ENCODE data around the gene MESD.

MESD gene

DNA sequence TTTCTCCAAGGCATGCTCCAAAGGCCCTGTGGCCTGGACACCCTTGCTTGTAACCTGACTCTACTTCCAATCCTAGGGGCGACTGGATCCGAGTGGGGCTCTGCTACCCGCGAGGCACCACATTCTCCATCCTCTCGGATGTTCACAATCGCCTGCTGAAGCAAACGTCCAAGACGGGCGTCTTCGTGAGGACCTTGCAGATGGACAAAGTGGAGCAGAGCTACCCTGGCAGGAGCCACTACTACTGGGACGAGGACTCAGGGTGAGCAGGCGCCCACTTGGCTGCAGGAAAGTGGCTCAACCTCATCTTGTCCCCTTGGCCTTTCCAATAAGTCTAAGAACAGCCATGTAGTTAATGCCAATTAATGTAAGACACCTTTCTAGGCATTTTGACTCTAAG is 51.9 kb downstream of the MESD start:
- no peak for DNase-seq (ENCODE audit: low spot score)

DNA sequence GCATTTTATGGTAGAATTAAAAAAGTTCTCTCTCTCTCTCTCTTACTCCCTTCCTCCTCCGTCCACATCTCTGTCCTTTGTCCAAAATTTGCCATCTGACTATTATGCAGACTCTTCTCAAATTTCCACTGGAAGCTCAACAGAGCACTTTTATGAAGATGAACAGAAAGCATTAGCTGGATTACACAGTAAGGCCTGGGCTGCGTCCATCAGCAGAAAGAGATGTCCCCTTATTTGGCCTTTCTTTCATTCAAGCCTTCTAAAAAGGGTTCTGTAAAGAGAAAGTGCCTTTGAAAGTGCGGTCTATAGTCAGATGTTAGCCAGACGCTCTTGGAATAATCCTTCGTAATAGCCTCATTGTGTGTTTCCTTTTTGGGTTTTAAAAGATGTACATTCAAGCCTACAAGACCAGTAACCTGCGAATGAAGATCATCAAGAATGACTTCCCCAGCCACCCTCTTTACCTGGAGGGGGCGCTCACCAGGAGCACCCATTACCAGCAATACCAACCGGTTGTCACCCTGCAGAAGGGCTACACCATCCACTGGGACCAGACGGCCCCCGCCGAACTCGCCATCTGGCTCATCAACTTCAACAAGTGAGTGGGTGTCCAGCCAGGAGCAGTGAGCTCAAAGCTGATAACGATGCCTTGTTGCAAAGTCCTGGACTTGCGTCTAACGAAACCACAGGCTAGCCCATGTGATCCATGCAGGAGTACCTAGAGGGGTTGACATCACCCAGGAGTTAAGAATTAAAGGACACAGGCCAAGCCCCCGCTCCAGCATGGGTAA is 53.1 kb downstream of the MESD start:
- no peak for DNase-seq (ENCODE audit: low spot score)

DNA sequence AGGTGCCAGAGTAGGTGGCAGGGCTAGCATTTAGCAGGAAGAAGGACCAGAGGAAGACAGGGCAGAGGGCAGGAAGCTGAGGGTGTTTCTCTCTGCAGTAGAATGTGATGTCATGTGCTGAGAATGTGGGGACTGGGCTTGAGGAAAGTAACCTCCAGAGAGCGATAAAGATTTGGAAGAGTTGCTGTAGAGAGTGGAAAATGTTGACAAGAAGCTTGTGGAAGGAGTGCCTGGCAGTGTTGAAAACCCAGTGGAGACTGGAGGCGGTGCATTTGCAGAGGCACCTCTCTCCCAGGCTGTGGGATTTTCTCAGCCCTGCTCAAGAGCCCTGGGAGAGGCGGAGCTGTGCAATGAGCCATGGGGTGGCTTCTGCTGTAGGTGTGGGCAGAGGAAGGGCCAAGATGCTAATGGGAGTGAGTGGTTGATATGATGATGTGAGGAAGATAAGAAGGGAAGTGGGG is 54.8 kb downstream of the MESD start:
- DNase-seq (ENCODE audit: low spot score) = peak; percentile 61

DNA sequence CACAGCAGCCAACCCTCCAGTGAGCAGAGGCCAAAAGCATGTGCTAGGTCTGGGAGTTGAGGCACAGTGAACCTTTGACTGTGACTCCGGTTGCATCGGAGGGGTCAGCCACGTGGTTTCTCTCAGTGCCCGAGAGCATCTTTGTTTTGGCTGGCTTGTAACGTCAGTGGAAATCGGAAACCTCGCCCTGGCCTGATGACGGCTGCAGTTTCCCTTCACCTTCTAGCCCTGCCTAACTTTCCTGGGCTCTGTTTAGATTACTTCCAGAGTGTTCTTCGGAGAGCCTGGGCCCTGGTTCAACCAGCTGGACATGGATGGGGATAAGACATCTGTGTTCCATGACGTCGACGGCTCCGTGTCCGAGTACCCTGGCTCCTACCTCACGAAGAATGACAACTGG is 56.6 kb downstream of the MESD start:
- no peak for DNase-seq (ENCODE audit: low spot score)

DNA sequence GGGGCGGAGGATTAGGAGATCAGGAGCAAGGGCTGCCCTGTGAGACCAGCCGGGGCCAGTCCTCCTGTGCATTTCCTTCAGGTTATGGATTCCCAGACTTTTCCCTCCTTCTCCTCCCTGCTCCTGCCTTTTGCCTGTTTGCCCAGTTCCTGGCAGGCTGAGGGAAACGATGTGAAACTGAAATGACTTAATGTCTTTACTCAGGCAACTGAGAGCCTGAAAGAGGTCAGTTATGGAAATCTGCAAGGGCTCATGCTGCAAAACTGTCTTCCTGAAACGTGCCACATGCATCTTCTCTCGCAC is 57.2 kb downstream of the MESD start:
- DNase-seq (ENCODE audit: low spot score) = no peak

DNA sequence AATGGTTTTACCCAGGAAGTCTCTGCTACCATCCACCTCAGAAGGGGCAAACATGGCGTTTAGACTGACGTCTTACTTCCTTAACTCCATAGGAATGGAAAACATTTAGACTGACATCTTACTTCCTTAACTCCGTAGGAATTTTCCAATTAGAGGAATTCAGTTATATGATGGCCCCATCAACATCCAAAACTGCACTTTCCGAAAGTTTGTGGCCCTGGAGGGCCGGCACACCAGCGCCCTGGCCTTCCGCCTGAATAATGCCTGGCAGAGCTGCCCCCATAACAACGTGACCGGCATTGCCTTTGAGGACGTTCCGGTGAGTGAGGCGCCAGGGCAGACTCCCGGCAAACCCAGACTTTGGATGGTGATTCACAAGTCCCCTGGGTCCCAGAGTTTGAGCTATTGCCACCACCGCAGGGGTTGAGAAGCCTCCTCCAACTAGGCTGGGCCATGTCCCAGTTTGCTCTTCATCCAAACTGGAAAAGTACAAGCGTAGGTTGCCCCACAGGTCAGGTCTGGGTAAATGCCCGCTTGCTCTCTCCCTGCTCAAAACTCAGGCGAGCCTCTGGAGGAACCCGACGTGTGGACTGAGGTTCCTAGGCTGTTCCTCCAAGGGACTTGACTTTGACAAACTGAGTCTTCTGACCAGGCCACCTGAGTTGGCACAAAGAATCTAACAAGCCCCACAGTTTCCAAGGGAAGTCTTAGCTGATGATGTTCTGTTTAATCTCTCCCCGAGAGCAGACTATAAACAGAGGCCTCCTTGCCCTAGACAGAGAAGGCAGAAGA is 57.7 kb downstream of the MESD start:
- no peak for DNase-seq (ENCODE audit: low spot score)

DNA sequence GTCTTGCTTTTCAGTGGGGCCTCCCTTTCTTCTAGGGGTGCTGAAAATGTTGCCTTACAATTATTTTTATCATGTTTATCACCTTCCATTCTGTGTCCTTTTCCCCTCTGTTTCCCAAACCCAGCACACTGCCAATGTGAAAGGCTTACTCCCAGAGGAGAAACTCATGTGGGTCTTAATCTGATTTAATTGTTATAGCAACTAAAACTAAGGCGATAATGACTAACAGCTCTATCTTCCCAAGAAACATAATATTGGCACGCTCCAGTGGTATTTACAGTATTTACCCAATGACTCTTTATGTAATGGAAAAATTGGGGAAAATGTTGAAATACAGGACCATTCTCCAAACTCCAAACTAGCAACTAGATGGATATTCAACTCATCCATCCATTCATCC is 58.4 kb downstream of the MESD start:
- DNase-seq (ENCODE audit: low spot score) = no peak

DNA sequence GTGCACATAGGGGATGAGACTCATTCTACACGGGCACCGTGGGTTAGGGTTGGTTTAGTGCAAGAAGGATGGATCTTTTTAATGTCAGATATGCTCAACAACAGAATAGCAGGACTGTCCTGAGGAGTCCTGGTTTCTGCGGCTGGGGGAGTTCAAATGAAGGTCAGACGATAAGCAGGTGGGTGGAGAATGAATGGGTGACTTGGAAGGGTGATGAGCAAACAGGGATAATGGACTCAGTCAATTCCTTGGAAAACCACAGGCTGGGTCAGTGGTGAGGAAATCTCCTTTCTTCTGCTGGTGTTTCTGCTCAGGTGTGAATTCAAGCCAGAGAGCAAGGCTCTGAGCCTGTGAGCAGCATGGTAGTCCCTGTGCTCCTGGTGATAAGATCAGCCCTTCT is 59.9 kb downstream of the MESD start:
- DNase-seq (ENCODE audit: low spot score) = no peak

DNA sequence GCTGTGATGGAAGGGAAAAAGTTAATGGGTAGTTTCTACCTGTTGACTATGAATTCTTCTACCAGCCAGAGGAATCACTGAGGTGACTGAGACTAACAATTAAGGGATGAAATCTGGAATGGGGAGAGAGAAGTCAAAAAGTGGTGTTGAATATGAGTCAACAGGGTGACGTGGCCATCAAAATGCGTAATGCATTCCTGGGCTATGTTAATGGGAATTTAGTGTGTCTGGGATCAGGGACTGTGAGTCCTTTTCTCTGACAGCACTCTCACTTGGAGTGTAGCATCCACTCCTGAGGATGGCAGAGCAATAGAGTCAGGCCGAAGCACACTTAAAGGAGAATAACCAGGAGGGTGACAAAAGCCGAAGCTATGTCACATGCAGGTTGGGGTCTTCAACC is 60.4 kb downstream of the MESD start:
- DNase-seq (ENCODE audit: low spot score) = peak; percentile 86

DNA sequence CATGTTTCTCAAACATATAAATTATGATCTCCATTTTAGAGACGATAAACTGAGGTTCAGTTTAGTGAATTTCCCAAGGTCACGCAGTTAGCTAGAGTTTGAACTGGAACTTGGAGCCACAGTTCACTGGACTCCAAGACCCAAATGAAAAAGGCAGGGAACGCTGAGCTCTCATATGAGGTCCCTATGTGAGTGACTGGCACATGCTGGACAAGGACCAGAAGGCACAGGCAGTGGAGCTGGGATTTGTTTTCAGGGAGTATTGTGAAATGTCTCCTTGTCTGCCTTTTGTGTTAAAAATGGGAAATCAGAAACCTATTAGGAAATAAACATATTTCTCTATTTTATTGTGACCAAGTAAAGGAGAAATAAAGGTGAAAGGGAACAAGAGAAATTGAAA is 63.5 kb downstream of the MESD start:
- no peak for DNase-seq (ENCODE audit: low spot score)

DNA sequence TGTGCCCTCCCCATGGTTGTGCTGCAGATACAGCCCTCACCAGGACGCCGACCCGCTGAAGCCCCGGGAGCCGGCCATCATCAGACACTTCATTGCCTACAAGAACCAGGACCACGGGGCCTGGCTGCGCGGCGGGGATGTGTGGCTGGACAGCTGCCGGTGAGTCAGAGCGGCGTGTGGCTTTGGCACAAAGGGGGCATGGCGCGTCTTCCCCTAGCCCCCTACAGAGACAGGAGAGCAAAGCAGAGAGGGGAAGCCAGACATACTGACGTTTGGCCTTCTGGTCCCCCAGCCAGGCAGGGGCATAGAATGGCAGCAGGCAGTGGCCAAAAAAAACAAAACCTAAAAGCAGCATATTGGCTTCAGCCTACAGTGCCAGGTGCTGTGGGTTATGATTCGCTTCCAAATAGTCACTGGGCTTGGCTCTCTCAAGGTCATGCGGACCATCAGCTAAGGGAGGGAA is 64.0 kb downstream of the MESD start:
- no peak for DNase-seq (ENCODE audit: low spot score)

DNA sequence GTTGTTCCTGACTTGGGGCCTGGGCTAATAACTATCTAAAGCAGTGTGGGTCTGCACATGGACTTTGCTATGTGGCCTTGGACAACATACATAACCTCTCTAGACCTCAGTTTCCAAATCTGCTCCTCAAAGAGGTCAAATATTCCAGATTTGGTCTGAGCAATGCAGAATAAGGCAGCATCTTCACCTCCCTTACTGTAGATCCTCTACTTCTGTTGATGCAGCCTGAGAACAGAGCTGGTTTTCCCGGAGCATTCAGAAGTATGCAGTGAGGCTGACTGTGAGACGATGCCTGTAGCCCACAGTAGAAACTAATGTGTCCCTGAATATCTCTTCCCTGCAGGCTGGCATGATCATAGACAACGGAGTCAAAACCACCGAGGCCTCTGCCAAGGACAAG is 65.3 kb downstream of the MESD start:
- DNase-seq (ENCODE audit: low spot score) = no peak

DNA sequence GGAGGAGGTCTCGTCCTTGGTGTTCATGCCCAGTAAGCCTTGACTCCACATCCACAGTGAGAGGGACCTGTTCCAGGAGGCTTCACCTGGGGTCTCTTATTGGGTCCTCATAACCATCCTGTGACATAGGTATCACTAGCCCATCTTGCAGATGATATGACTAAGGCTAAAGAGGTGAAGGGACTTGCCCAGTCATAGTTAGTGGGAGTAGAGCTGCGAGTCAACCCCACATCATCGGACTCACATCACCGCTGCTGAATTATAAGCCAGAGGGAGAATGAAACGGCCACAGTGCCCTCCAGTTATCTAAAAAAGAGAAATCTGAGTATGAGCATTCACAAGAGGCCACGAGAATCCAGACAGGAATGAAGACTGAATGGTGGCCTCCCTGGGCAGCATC is 66.0 kb downstream of the MESD start:
- no peak for DNase-seq (ENCODE audit: low spot score)

DNA sequence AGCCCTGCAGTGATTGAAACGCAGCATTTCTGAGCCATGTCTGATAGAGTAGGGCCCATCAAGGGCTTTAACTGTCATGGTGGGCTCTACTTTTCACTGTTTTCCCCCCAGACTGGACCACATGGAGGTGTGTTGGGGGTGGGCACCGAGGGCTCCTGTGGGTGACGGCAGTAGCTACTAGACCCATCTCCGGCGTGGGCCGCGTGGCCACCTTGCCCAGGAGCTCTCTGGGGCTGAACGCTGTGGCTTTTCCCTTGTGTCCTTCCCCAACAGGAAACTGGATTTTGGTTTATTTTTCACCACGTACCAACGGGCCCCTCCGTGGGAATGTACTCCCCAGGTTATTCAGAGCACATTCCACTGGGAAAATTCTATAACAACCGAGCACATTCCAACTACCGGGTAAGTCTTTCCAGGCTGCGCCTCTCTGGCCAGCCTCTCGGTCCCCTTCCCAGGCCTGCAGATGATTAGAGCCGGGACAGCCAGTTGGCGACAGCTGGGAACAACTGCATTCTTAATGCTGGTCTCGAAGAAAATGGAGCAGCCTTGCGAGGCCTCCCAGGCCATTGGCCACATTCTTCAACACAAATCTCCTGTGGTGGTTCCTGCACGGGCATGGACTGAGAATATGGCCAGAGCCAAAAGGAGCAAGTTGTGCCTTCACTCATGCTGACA is 67.7 kb downstream of the MESD start:
- DNase-seq (ENCODE audit: low spot score) = no peak

DNA sequence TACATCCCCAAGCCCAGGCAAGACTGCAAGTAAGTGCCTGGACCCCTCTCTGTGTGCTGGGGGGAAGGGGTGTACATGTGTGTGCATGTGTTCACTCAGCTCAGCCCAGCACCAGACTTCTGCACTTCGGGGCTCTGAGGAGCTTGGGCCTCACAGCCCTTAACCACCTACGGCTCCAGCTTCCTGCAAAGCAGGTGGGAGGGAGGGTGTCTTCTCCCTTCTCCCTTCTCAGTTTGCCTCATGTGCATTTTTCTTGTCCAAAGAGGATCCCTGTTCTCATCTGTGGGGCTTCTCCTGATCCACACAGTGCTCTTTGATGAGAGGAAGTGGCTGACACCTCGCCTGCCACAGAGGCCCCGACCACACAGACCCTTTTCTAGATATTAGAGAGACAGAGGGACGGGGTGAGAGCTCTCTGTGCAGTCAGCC is 69.3 kb downstream of the MESD start:
- no peak for DNase-seq (ENCODE audit: low spot score)

DNA sequence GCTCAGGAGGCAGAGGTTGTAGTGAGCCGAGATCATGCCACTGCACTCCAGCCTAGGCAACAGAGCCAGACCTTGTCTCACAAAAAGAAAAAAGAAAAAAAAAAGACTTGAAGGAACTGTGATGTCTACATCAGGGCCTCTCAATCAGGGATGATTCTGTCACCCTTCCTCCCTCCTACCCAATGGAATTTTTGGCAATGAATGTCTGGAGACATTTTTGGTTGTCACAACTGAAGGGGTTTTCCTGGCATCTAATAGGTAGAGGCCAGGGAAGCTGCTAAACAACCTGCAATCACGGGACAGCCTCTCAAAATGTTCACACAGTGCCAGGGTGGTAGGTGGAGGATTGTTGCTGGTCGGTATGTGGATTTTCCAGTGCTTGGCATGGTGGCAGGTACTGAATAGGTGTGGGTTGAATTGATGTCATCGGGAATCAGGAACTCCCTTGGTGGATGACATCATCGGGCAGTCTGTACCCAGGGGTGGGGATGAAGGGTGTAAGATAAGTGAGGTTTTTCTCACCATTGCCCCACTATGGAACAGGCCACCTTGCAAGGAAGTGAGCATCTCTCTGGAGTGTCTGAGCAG is 71.3 kb downstream of the MESD start:
- no peak for DNase-seq (ENCODE audit: low spot score)

DNA sequence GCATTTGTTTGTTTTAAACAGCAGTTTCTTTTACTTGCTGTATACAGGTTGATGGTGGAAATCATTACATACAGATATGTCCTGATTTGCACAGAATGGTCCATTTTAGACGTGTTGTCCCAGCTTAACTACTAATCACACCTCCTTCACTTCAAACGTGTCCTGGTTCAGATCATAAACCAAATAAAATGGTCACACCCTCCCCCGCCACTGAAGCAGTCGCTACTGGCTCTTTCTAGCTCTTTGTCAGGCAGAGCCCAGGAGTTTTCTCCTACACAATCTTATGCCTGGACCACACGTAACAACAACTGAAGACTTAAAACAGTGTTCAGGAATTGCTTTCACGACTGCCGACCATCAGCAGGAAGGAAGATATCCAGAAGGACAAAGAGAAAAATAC is 73.6 kb downstream of the MESD start:
- no peak for DNase-seq (ENCODE audit: low spot score)

DNA sequence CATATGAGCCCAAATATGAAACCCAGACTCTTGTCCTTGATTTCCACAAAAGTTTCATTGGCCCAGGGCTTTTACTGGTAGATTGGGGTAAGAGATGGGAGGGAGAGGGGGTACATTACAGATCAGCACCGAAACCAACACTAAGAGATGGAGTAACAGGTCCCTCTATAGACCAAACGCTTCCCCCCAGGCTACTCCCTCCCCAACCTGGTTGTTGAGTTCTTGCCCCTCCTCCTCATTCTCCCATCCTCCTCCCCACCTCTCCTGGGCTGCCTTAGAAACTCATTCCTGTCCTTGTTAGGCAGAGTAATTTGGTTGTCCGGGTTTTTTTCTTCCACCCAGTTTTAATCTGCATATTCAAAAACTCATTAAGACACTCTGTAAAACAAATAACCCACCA is 74.1 kb downstream of the MESD start:
- DNase-seq (ENCODE audit: low spot score) = no peak

DNA sequence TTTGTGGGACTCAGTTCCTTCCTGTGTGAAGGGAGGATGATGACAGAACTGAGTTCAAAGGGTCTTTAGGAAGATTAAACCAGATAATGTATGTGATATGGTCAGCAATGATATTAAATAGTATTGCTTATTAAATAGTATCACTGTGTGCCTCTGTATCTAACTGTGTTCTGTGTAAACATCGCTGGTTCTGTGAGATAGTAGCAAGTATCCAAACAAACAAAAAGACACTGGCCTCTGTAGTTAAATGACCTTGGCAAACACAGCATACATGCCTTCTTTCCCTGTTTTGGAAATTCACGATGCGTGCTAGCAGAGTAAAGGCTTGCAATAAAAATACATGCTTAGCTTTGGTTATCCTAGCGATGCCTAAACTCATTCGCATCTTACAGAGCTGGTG is 76.1 kb downstream of the MESD start:
- DNase-seq (ENCODE audit: low spot score) = no peak

DNA sequence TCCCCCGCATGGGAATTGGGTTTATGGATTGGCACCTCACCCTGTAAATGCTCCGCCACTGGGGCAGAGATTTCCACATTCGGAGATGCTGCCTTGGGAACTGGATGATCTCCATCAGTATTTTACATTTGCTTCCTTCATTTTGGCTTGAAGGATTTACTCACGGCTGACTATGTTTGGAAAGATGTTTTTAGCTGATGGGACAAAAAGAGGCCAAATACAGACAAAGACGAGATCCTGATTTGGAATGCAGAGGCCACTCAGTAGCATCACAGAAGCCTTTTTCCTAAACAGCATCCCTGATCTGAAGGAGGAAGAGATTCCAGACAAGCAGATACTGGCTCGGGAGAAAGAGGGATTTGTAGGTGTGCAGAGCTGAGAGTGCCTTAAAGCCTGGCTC is 76.9 kb downstream of the MESD start:
- no peak for DNase-seq (ENCODE audit: low spot score)

DNA sequence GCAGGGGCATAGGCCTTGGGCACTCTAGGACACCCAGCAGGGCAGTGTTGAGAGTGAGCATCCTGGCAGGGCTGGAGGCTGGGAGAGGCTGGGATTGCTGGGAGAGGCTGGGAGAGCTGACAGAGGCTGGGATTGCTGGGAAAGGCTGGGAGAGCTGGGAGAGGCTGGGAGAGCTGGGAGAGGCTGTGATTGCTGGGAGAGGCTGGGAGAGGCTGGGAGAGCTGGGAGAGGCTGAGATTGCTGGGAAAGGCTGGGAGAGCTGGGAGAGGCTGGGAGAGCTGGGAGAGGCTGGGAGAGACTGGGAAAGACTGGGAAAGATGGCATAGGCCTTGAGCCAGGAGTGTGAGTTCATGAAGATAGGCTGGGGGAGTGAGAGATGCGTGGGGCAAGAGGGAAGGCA is 77.8 kb downstream of the MESD start:
- no peak for DNase-seq (ENCODE audit: low spot score)

DNA sequence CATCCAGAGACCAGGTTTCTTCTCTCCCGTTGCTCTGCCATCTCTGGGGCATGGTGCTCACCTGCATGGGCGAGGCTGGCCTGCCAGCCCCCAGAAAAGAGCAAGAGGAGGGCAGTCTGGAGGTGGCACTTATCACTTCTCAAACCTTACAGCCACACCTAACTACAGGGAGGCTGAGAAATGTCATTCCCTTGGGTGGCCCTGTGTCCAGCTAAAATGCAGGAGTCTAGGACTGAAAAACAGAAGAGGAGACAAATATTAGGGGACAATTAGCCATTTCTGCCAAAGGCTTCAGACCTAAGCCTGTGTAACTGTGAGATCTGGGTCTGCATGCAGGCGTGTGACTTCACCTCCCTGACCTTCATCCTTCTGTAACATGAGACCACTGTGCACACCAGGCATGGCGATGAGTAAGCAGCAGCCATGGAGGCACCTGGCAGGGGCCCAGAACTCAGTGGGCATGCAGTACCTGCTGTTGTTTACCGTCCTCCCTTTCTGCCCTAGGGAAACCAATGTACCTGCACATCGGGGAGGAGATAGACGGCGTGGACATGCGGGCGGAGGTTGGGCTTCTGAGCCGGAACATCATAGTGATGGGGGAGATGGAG is 83.4 kb downstream of the MESD start:
- no peak for DNase-seq (ENCODE audit: low spot score)
